ENCODE data around the gene HOXB13.

HOXB13 gene

DNA sequence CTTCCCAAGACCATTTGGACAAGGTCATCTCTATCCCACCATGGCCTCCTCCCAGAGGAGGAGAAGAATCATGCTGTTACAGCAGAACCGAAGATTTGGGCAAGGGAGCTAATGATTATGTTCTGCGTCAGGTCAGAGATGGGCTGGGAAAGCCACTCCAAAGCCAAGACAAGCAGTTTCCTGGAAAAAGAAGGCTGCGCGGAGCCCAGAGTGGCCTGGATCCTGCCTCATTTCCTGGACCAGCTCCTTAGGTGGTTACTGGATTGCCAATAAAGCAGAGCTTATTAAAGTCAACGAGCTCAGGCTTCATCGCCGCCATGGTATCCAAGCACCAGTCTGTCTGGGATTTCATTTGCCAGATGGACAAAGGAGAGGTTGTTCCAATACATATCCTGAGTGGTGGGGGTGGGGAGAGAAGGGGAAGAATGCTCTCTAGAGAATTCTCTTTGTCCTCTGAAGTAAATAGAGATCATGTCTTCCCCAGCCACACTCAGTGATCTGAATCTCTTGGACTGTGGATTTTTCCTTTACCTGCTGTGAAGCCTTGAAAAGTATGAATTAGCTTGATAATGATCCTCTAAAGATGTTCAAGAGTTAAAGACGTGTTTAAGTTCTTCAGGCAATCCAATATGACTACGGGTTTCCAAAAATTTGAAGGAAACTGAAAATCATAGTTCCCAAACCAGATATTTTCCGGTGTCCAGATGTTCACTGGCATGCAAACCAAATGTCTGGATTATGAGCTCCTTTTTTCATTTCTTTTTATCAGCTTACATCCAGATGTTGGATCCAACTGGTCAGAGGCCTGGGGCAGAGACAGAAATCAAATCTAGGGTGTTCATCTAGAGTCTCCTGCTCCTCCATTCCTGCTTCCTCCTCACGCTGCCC is 23.9 kb downstream of the HOXB13 start:
- no peak for DNase-seq

DNA sequence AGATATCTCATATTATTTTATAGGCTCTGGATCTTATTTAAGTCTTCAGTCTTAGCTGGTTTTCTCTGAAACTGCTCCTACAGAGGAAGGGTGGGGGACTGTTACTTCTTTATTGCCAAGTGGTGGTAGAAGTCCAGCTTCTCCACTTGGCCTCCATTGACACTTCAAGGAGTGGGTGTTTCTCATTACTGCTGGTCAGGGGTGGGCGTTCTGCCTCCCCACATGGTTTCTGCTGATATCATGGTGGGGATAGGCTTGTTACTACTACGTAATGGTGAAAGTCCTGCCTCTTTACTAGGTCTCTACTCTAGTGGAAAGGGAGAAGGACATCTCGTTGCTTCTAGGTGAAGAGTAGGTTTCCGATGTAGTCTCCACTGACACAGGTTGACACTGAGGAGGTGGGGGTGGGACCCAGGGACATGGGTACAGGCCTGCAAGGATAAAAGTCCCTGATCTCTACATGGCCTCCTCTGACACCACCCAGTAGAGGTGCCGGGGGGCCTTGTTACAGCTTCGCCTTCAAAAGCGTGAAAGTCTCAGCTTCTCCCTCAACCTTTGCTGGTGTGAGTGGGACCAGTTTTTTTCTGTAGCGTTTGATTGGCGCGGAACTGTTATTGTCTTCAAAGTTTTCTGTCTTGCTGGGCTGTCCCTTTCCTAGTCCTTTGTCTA is 26.6 kb downstream of the HOXB13 start:
- DNase-seq = no peak

DNA sequence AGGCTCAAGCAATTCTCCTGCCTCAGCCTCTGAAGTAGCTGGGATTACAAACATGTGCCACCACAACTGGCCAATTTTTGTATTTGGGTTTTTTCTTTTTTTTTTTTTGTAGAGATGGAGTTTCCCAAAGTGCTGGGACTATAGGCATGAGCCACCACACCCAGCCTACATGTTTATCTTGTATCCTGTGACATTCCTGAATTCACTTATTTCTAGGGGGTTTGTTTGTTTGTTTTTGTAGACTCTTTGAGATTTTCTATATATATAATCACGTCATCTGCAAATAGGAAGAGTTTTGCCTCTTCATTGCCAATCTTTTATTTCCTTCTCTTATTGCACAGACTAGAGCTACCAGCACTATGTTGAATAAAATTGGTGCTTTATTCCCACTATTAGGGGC is 35.4 kb downstream of the HOXB13 start:
- DNase-seq = no peak

DNA sequence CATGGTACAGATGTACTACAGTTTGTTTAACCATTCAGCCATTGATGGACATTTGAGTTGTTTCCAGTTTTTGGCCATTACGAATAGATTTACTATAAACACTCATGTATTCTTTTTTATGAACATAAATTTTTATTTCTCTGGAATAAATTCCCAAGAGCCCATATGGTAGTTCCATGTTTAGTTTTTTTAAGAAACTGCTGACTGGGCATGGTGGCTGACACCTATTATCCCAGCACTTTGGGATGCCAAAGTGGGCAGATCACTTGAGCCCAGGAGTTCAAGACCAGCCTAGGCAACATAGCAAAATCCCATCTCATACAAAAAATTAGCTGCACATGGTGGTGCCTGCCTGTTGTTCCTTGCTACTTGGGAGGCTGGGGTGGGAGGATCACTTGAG is 36.5 kb downstream of the HOXB13 start:
- no peak for DNase-seq

DNA sequence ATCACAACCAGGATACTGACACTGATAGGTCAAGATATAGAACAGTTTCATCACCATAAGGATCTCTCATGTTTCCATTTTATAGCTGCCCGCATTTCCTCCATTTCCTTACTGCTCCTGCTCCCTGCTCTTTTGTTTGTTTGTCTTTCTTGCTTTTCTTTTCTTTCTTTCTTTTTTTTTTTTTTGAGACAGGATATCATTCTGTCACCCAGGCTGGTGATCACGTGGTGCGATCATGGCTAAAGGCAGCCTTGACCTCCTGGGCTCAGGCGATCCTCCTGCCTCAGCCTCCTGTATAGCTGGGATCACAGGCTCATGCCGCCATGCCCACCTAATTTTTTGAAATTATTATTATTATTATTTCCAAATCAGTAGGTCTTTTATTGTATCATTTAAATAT is 37.9 kb downstream of the HOXB13 start:
- no peak for DNase-seq

DNA sequence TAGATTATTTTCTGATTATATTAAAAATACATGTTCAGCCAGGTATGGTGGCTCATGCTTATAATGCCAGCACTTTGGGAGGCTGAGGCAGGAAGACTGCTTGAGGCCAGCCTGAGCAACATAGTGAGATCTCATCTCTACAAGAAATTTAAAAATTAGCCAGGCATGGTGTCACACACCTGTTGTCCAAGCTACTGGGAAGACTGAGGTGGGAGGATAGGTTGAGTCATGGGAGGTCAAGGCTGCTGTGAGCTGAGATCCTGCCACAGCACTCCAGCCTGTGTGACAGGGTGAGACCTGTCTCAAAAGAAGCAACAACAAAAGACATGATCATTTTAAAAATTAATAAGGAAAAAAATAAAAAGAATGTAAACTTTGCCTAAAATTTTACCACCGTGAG is 46.9 kb downstream of the HOXB13 start:
- DNase-seq = no peak

DNA sequence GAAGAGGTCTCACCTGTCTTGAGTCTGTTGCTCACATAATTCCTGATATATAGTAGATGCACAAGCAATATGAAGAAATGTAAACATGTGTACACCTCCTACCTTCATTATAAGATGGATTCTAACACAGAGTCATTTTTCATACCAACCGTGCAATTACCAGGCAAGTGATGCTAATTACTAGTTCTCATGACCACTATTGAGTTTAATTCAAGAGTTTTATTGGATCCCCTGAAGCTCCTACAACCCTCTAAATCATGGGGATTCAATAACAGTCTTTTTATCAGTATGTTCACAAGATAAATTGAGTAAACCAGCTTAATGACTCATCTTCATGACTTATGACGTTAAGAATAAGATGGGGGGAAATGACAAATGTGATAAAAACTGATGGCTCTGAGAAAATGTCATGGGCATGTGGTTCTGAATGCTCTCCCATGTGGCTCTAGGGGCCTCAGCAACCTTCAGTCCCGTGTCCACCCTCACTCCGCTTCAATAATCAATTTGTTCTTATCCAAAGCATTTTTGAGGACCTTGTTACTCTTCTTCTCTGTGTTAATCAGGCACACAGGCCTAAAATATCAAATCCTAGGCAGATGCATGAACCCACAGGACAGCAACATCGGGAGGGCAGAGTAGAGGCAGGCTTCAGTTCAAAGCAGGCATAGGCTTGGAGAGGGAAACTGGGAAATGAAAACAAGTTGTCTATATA is 49.0 kb downstream of the HOXB13 start:
- DNase-seq = no peak

DNA sequence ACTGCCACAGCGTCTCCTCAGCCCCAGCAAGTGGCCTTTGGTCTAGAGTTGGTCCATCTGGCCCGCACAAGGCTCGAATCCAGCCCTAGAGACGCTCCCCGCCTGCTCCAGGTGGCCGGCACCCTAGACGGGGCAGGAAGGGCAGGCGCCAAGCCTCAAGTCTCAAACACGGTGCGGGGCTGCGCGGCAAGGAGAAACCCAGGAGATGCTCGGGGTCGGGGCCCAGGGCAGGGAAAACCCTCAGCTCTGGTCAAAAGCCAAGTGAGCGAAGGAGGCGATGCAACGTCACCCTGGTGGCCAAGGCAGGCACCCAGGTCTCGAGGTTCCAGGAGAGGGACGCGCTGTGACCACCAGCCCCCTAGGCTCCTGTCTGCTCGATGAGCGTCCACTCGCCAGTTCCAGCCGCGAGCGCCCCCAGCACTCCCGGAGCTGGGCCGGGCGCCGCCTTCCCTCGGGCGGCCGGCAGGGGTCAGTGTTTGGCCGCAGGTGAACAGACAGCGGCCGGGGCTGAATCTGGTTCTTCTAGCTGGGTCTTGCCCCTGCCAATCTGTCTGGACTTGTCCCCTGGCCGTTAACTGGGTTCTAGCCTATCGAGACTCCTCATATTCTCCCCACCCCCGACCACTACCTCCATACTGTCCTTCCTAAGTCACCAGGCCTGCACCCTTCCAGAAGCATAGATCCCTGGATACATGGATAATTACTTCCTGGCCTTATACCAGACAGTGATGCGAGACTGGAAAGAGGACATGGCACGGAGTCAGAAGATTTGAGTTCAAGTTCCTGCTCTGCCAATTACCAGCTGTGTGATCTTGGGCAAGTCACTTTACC is 50.2 kb downstream of the HOXB13 start:
- DNase-seq = peak; percentile 44

DNA sequence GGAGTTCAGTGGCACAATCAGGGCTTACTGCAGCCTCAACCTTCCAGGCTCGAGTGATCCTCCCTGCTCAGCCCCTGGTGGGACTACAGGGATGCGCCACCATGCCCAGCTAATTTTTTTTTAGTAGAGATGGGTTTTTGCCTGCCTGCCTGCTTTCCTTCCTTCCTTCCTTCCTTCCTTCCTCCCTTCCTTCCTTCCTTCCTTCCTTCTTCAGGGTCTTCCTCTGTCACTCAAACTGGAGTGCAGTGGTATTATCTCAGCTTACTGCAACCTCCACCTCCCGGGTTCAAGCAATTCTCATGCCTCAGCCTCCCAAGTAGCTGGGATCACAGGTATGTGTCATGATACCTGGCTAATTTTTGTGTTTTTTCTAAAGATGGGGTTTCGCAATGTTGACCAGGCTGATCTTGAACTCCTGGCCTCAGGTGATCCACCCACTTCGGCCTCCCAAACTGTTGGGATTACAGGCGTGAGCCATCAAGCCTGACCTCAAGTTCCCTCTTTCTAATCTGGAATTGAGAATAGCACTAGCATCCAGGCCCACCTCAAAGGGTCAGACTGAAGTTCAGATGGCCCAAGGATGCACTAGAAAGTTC is 51.5 kb downstream of the HOXB13 start:
- no peak for DNase-seq
